ENCODE data around the gene IKBKG.
"Not testable (repeated sequence)": the region's sequence is repeated elsewhere in the genome, so short reads cannot be mapped to it uniquely, and the experiment has no call there.

Gene IKBKG

DNA sequence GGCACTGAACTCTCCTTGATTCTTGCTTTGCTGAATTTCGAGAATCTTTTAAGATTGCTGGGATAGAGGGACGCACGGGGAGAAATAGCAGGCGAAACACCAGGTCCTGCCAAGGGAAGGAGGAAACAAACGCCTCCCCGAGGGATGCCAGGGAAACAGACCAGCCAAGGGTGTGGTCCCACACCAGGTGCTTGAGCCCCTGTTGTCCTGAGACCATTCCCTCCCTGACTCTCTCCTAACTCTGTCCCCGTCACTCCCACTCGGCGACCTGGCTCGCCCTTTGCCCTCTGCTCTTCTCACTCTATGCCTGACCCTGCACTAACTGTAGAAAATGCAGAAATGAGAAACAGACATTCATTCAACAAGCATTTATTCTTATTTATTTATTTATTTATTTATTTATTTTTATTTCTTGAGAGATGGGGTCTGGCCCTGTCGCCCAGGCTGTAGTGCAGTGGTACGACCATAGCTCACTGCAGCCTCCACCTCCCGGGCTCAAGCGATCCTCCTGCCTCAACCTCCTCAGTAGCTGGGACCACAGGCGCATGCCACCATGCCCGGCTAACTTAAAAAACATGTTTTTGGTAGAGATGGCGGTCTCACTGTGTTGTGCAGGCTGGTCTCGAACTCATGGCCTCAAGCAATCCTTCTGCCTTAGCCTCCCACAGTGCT lies 55.5 kb downstream of the IKBKG start:
- DNase-seq (ENCODE audit: low read depth), result no peak
- TF ChIP-seq POLR2A (IDR thresholded peaks at IDR 0.05; ENCODE audit: extremely low read depth, insufficient read length) (no peak), MYC (IDR thresholded peaks at IDR 0.05; ENCODE audit: low read depth, low read length) (no peak)
- TF ChIP-seq, protein P1, sequence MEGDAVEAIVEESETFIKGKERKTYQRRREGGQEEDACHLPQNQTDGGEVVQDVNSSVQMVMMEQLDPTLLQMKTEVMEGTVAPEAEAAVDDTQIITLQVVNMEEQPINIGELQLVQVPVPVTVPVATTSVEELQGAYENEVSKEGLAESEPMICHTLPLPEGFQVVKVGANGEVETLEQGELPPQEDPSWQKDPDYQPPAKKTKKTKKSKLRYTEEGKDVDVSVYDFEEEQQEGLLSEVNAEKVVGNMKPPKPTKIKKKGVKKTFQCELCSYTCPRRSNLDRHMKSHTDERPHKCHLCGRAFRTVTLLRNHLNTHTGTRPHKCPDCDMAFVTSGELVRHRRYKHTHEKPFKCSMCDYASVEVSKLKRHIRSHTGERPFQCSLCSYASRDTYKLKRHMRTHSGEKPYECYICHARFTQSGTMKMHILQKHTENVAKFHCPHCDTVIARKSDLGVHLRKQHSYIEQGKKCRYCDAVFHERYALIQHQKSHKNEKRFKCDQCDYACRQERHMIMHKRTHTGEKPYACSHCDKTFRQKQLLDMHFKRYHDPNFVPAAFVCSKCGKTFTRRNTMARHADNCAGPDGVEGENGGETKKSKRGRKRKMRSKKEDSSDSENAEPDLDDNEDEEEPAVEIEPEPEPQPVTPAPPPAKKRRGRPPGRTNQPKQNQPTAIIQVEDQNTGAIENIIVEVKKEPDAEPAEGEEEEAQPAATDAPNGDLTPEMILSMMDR (IDR thresholded peaks at IDR 0.05; ENCODE audit: low read depth, low read length), result no peak
- TF ChIP-seq, protein P2, sequence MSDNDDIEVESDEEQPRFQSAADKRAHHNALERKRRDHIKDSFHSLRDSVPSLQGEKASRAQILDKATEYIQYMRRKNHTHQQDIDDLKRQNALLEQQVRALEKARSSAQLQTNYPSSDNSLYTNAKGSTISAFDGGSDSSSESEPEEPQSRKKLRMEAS (IDR thresholded peaks at IDR 0.05; ENCODE audit: low read depth, low read length), result no peak
- H3K4me3 ChIP-seq (ENCODE audit: low read depth, low read length), result no peak overlapping the region

DNA sequence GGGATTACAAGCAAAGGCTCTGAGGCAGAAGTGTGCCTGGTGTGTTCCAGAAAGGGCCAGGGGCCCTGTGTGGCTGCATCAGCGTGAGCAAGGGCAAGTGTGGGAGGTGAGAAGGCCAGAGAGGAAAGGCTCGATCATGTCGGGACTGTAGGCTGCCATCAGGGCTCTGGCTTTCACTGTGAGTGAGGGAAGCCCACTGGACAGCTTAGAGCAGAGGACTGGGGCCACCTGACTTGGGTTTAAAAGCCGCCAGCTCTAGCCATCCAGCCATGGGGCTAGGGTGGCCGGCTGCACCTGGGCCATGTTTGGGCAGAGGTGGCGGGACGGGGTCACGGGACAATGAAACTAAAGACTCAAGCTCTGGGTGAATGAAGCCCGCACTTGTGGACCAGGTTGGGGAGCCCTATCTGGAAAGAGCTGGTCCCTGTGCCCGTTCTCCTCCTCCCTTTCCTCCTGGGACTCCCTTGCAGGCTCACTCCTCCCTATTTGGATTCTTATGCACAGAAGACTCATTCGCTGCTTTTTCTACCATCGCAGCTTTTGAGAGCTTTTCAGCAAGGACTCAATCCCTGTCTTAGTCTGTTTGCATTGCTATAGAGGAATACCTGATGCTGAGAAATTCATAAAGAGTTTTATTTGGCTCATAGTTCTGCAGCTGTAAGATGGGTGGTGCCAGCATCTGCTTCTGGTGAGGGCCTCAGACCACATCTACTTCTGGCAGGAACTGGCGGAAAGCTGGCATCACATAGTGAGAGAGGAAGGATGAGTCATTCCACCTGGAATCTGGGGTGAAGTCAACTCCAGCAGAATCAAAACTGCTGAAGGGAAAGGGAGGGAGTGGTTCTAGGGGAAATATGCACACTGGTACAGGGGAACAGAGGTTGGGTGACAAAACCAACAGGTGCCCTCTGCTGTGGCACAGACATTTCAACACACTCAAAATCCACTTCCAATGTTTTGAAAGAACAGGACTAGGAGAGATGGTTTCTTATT lies 56.3 kb downstream of the IKBKG start:
- TF ChIP-seq, protein P2 (IDR thresholded peaks at IDR 0.05; ENCODE audit: low read depth, low read length), result no peak
- no peak for TF ChIP-seq MYC (IDR thresholded peaks at IDR 0.05; ENCODE audit: low read depth, low read length)
- TF ChIP-seq, protein P1 (IDR thresholded peaks at IDR 0.05; ENCODE audit: low read depth, low read length), result no peak
- no peak for TF ChIP-seq POLR2A (IDR thresholded peaks at IDR 0.05; ENCODE audit: extremely low read depth, insufficient read length)
- DNase-seq (ENCODE audit: low read depth), result peak; percentile 7

DNA sequence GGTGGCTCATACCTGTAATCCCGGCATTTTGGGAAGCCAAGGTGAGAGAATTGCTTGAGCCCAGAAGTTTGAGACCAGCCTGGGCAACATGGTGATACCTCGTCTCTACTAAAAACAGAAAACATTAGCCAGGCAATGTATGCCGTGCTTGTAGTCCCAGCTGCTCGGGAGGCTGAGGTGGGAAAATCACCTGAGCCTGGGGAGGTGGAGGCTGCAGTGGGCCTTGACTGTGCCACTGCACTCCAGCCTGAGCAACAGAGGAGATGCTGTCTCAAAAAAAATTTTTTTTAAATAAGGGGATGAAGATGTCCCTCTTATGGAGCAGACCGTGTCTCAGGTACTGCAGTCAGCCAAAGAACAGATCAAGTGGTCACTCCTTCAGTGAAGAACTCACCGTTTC lies 58.1 kb downstream of the IKBKG start:
- no peak overlapping the region for H3K4me3 ChIP-seq (ENCODE audit: low read depth, low read length)
- DNase-seq (ENCODE audit: low read depth), result no peak
- TF ChIP-seq MYC (IDR thresholded peaks at IDR 0.05; ENCODE audit: low read depth, low read length), result no peak
- no peak for TF ChIP-seq POLR2A (IDR thresholded peaks at IDR 0.05; ENCODE audit: extremely low read depth, insufficient read length)
- TF ChIP-seq, protein P2 (IDR thresholded peaks at IDR 0.05; ENCODE audit: low read depth, low read length), result no peak
- TF ChIP-seq, protein P1 (IDR thresholded peaks at IDR 0.05; ENCODE audit: low read depth, low read length), result no peak

More for the DNA sequence above, 56.3 kb downstream of the IKBKG start:
- no peak overlapping the region for H3K4me3 ChIP-seq (ENCODE audit: low read depth, low read length)

DNA sequence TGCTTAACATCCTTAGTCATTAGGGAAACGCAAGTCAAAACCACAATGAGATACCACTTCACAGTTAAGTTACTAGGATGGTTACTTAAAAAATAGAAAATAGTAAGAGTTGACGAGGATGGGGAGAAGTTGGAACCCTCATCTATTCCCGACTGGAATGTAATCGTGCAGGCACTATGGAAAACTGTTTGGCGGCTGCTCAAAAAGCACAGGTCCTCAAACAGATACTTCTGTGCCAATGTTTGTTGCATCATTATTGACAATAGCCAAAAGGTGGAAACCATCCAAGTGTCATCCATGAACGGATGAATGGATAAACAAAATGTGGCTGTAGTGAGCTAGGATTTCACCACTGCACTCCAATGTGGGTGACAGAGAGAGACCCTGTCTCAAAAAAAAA lies 60.0 kb downstream of the IKBKG start:
- TF ChIP-seq POLR2A (IDR thresholded peaks at IDR 0.05; ENCODE audit: extremely low read depth, insufficient read length) (no peak), MYC (IDR thresholded peaks at IDR 0.05; ENCODE audit: low read depth, low read length) (no peak)
- TF ChIP-seq, protein P1 (IDR thresholded peaks at IDR 0.05; ENCODE audit: low read depth, low read length), result no peak
- TF ChIP-seq, protein P2 (IDR thresholded peaks at IDR 0.05; ENCODE audit: low read depth, low read length), result no peak
- DNase-seq (ENCODE audit: low read depth), result no peak
- no peak overlapping the region for H3K4me3 ChIP-seq (ENCODE audit: low read depth, low read length)

DNA sequence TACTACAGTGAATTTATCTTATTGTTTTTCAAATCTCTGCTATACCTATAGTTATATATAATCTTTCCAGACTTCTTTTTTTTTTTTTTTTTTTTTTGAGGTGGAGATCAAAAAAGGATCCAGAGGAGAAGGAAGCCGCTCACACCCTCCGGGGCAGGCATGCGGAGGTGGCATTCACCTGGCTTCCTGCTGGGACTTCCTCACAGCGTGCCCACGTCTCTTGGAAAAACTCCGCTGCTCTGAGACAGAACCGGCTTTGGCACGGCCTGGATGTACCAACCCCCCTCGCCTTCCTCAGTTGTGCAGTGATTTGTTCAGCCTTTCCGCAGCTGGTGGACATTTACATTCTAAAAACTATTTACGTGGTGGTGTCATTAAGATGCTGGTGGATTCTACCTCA lies 60.6 kb downstream of the IKBKG start:
- not testable (repeated sequence) for H3K4me3 ChIP-seq (ENCODE audit: low read depth, low read length); DNase-seq (ENCODE audit: low read depth)

DNA sequence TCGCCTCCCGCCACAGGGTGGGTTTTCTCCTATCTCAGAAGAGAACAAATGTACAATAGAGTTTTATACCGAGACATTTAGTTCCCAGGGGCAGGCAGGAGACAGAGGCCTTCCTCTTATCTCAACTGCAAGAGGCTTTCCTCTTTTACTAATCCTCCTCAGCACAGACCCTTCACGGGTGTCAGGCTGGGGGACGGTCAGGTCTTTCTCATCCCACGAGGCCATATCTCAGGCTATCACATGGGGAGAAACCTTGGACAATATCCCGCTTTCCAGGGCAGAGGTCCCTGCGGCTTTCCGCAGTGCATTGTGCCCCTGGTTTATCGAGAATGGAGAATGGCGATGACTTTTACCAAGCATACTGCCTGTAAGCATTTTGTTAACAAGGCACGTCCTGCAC lies 61.4 kb downstream of the IKBKG start:
- not testable (repeated sequence) for H3K4me3 ChIP-seq (ENCODE audit: low read depth, low read length); DNase-seq (ENCODE audit: low read depth)

DNA sequence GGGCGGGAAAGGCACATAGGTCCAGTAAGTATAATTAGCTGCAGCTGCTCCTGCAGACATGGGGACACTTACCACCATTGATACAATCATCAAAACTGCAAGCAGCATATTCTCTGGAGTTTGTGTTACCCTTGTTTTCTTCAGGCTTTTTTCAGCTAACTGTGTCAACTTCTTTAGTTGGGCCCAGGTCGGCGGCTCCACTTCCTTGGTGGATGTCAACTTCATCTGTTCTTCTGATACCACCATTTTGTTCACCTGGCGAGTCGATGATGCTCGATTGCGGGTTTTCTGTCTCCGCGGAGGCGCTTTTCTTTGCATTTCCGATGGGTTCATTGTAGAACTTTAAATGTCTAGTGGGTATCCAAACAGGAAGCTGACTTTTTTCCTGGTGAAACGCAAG lies 63.7 kb downstream of the IKBKG start:
- H3K4me3 ChIP-seq (ENCODE audit: low read depth, low read length); DNase-seq (ENCODE audit: low read depth): not testable (repeated sequence)

DNA sequence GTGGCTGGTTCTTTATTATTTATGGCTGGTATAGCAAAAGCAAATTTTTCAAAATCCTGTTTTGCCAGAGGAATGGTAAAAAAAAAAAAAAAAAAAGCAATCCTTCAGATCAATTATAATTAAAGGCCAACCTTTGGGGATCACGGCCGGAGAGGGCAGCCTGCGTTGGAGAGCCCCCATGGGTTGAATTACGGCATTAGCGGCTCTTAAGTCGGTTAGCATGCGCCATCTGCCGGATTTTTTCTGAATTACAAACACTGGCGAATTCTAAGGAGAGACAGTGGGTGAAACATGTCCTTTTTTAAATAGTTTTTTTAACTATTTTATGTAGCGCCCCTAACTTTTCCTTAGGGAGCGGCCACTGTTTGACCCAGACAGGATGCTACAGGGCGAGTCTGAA lies 66.2 kb downstream of the IKBKG start:
- not testable (repeated sequence) for H3K4me3 ChIP-seq (ENCODE audit: low read depth, low read length); DNase-seq (ENCODE audit: low read depth)
